ENCODE data around the gene CIDEC.

- no peak for TF ChIP-seq EP300 (IDR thresholded peaks at IDR 0.05)
- TF ChIP-seq POLR2A (IDR thresholded peaks at IDR 0.05; ENCODE audit: low read length) = no peak
- TF ChIP-seq CTCF (IDR thresholded peaks at IDR 0.05) = no peak
- TF ChIP-seq ESRRA (IDR thresholded peaks at IDR 0.05; ENCODE audit: borderline replicate concordance, low read length) = no peak
- TF ChIP-seq HMGXB4 (CRISPR knock-in tag; IDR thresholded peaks at IDR 0.05; ENCODE audit: borderline replicate concordance) = no peak
- TF ChIP-seq CBX8 (IDR thresholded peaks at IDR 0.05) = no peak
- no peak for TF ChIP-seq SMC3 (IDR thresholded peaks at IDR 0.05)
- TF ChIP-seq HEYL (CRISPR knock-in tag; IDR thresholded peaks at IDR 0.05) = no peak
- TF ChIP-seq MAX (IDR thresholded peaks at IDR 0.05) = no peak
- no peak for TF ChIP-seq FOSL2 (IDR thresholded peaks at IDR 0.05)
- TF ChIP-seq FOSL2 (CRISPR knock-in tag; IDR thresholded peaks at IDR 0.05) = no peak
Observed at GRCh38 chr3:9913601-9914000, 33.5 kb upstream of the CIDEC start.
